NCI-H2107 treated with DMSO at 0.1 percent for 48 hours (cell line): Measurements from ENCODE around the gene TMBIM6.
"Not testable (repeated sequence)": the region's sequence is repeated elsewhere in the genome, so short reads cannot be mapped to it uniquely, and the experiment has no call there.

Experiments used
- DNase-seq: peaks from one replicate; lab custom pipeline; 2025; ENCODE audit not compliant: unreplicated experiment; lab: John Stamatoyannopoulos, UW

Gene TMBIM6, protein sequence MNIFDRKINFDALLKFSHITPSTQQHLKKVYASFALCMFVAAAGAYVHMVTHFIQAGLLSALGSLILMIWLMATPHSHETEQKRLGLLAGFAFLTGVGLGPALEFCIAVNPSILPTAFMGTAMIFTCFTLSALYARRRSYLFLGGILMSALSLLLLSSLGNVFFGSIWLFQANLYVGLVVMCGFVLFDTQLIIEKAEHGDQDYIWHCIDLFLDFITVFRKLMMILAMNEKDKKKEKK

DNA sequence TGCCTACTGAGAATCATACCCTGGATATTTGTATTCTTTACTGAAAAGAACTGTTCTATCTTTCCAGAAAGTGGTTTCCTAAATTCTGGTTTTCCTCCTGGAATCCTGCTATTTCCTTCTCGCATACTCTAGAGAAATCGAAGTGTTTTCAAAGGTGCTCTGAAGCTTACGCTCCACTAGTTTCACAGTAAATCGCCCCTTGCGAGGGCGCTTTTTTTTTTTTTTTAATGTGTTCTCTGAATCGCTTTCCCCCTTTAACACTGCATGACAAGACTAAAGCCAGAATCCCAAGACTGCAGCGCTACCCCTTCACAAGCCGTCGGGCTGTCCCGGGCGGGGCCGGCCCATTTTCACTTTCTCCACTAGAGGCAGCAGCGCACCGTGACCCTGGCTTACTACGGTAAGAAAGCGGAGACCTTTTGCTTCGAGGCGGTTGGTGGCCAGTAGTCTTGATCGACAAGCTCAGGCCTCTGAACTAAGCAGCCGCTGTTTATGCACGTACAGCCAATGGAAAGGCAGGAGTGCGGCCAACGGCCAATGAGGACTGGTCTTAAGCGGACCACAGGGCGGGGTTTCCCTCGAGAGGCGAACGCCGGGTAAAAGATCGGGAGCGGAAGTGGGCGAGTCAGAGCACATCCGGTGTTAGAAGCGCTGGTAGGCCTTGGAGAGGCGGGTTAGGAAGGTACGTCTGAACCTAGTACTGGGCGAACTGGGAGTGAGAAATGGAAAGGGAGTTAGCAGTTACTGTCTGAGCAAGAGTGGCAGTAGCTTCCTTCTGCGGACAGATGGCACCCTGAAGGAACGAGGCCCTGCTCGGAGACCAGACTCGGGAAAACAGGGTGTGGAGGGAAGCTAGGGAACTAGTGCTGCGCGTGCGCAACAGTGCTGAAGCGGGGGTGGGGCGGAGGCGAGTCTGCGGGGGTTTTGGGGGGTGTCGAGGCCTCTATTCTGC, at the start of gene TMBIM6:
TMBIM6 (plus strand) TSS at position 628 of the 952 bp plus-strand sequence. CDS start 10,937 bp downstream, outside the sequence.
- DNase-seq = peak; percentile 99

DNA sequence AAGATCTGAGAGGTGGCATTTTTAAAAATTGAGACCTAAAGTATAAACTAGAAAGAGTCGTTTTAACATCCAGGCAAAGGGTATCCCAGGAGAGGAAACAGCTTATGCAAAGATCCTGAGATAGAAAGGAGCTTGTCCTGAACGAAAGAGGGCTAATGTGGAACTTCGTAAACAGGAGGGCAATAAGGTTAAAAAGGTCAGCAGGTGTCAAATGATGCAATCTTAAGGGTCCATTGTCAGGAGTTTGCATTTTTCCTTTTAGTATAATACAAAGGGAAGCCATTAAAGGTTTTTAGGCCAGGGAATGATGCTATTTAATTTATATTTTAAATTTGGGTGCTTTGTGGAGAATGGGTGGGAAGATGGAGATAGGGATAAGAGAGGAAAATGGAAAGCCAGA, 48.5 kb upstream of the TMBIM6 start:
- no peak for DNase-seq

DNA sequence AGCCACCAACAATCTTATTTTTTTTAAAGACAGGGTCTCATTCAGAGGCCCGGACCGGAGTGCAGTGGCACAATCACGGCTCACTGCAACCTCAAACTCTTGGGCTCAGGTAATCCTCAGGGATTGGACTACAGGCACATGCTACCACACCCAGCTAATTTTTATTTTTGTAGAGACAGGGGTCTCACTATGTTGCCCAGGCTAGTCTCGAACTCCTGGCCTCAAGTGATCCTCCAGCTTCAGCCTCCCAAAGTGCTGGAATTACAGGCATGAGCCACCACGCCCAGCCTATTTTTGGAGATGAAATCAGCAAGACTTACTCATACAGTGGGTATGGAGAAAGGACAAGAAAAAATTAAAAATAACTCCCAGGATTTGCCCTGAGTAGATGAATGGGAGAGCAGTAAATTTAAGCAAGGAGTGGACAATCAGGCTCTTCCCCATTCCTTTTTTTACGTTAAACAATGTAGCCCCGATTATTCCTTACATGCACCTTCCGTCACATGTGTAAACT, 47.4 kb upstream of the TMBIM6 start:
- DNase-seq = no peak

DNA sequence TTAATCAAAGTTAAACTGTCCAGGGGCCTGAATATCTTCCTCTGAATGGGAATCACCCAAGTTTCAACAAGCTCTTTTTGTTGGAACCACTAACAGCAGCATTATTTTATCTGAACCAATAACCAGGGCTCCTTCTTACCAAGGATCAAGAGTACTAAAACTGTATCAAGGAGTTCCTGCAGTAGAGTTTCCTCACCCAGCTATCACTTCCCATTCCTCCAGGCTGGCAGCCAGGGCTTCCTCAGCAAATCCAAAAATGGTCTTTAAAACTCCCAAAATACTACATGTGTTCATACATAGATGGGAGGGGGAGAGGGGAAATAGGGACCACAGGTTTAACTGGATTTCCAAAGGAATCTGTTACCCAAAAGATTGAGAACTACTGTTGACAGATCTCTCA, 44.6 kb upstream of the TMBIM6 start:
- no peak for DNase-seq

DNA sequence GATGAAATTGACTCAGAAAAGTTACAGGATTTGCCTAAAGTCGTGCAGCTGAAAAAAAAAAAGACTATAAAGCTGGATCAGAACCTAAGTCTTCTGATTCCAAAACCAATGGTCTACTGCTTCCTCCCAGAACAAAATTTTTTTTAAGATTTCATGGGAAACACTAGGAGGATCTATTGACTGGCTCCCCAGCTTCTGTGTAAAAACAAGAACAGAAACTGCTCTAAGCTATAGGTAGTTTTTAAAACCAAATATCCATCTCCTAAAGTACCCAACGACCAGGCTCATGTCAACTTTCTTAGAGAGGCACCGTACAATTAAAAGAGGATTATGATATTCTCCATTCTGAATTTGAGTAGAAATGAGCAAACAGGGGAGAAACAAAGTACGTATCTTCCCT, 43.5 kb upstream of the TMBIM6 start:
- no peak for DNase-seq

DNA sequence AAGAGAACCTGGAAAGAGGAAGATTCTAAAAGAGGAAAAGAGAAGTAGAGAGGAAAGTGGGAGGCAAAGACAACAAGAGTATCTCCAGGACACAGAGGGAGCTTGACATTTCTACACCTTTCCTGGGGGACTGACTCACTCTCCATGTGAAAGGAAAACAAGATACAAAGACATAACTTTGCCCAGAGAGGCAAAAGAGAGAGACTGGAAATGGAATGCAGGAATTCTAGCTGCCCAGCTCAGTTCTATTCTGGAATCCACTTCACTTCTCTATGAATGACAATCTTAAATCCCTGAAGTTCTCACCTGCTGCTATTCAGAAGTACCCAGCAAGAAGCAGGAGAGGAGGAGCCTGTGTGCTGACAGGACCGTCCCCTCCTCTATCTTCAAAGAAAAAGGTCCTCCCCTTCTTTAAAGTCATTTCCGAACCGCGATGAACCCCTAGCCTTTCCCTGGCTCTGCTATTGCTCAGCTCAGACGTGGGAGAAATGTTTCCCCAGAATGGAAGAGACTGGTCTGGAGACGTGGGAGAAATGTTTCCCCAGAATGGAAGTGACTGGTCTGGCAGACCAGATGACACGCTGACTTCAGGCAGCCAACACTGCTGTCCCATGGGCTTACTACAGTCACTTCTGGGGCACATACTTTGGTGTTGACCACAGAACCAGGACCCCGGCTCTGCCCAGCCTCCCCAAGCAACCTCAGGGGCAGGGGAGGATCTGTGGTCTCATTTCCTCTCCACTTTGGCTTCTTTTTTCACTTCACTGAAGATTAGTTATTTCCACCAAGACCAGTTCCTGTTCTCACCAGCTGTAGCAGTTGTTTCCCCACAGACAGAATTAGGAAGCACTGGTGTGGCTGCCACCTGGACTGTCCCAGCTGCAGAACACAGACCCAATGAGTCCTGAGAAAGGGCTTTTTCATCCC, 42.5 kb upstream of the TMBIM6 start:
- DNase-seq = no peak

DNA sequence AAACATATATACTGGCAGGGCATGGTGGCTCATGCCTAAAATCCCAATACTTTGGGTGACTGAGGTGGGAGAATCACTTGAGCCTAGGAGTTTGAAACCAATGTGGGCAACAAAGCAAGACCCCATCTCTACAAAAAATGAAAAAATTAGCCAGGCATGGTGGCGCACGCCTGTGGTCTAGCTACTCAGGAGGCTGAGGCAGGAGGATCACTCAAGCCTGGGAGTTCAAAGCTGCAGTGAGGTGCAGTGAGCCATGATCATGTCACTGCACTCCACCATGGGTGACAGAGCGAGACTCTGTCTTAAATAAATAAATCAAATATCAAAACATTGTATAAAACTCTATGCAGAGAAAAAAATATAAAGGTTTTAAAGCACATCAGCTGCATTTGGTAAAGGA, 39.3 kb upstream of the TMBIM6 start:
- DNase-seq = no peak

DNA sequence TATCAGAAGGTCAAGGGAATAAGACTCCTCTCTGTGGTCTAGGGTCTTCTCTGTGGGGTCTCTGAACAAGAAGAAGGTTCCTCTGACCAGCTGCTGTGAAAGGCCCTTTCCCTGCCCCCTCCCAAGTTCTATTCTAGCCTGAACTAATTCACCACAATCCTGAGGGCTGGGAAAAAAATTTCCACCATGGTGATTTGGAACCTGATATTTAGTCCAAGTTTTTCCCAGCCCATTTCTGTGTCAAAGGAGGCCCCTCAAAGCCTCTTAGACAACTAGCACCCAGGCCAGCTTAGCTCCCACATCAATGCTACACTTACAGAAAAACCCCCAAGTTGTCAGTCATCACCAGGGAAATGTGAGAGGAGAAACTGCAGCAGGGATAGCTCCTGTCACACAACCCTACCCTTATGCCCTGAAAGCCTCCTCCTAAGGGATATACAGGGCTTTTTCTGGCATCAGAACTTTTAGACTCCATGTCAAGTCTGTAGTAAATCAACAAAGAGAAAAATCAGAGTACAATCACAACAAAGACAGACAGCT, 38.6 kb upstream of the TMBIM6 start:
- DNase-seq = no peak

DNA sequence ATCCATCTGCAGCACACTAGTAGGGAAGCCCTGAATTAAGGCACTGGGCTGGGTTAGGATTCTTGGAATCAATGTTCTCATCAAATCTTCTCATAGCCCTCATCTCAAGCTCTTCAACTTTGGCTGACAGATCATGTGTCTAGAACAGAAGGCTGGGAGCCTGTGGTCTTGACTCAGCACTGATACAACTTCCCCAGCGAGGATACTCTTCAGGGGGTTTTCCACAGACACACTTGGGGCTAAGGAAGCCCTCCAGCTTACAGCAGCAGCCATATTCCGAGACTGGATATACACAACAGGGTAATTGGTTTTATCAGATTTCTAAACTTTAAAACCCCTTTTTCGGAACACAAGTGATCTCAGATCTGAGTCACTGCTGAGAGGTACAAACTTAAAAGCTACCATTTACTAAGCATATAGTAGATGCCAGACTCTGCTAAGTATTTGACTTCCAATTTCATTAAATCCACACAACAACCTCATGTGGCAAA, 37.7 kb upstream of the TMBIM6 start:
- DNase-seq = no peak

DNA sequence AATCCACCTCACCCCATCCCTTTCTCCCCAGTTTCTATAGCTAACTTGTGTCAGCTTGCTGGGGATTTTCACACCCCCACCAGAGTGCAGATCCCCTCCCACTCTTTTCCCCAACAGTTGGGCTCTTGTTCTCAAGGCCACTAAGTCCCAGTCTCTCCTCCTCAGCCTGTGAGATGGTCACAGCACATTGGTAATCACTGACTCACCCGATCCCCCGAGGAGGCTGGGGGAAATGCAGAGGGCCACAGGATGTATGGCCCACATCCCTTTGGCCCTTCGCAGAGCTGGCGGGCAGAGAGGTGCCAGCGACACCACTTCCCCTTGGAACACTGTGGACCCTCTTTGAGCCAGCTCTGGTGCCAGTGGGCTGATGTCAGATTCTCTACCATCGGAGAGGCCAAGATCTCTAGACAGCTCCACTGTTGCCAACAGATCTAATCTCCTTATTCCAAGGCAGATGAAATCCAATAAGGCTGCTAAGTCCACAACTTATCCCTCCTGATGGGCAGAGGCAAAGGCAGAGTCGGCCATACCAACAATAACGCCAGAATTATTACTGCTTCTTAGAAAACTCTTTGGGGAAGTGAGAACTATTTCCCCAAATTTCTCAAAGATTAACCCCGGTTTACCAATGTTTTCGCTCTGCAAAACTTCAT, 35.8 kb upstream of the TMBIM6 start:
- DNase-seq = no peak

DNA sequence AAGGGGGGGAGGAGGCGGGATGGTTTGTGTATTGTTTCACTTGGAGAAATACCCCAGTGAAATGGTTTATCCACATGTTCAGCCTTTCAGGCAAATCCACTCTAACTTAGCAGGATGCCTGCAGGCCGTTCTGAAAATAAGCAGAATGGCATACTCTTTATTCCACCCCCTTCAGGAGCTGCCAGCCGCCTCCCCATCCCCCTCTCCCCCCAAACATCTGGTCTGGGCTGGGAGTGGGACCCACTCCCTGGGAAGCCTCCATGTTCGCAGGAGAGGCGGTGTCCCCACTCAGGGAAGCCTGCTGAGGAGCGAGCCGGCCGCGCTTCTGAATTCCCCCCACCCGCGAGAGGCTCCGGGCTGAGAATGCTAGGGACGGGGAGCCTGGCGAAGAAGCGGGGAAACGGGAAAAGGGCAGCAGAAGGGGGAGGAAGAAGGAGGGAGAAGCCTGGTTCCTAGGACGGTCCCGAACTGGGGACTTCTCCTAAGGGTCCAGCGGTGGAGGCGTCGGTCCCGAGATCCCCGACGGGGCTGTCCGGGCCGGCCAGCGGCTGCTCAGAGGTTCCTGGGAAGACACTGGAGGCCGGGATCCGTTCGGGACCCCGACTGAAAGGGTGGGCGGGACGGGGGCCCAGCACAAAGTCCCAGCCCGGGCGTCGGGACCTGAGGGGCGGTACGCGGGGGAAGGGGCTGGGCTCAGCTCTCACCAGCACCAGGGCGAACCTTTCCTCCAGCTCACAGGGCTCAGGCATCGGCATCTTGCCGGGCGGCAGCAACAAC, 34.8 kb upstream of the TMBIM6 start:
- DNase-seq = no peak

DNA sequence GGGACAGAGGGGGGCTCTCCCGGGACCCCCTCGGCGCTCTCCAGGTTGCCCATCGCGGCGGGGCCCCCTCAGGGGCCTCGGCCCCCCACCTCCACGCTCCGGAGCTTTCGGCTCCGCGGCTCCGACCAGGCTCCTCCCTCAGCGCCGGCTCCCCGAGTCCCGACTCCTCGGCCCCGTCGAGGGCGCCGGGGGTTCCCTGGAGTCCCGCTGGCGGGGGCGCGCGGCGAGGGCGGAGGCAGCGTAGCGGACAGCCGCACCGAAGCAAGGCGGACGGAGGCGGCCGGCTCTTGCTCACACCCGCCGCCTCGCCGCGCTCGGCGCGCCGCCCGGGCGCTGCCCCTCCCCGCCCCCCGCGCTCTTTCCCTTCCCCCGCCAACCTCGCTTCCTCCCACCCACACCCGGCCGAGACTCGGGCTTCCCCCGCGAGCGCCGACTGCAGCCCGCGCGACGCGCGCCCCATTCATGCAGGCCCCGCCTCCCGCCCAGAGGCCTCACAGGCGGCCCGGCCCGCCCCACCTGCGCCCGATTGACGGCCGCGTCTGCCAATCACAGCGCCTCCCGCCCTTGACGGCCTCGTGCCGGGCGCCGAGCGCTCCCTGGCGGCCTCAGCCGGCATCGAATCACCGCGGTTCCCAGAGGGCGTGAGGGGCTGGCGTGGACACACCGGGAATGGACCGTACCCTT, 34.1 kb upstream of the TMBIM6 start, which contains the start of gene FMNL3:
FMNL3 (minus strand) TSS at position 278 of the 684 bp plus-strand sequence; CDS start at position 53, 225 bp downstream.
- DNase-seq = peak; percentile 87

DNA sequence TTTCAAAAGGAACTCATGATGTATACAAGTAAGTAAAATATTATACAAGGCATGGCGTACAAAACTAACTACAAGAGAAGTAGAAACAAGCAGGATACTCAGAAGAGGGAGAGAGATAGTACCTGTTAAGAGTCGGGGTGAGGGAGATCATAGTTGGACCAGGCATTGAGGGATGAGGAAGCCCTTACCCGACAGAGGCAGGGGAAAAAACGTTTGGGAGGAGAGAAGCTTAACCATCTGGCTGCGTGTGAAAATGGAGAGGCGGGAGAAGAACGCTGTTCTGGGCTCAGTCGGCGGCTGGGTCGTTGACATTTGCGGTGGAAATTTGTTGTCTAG, 33.6 kb upstream of the TMBIM6 start:
- no peak for DNase-seq

DNA sequence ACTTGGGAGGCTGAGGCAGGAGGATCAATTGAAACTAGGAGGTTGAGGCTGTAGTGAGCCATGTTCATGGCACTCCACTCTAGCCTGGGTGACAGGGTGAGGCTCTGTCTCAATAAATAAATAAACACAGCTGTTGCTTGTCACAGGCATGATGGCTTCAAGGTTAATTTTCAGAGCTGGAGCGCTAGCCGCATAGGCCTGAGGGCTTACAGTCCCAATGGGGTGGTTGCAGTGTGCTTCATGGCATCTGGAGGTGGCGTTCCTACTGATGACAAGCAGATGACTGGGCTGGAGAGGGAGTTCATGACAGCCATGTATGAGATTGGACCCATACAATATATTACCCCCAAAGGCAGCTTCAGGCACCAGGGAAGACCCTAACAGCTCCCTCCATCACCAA, 32.5 kb upstream of the TMBIM6 start:
- DNase-seq = no peak

DNA sequence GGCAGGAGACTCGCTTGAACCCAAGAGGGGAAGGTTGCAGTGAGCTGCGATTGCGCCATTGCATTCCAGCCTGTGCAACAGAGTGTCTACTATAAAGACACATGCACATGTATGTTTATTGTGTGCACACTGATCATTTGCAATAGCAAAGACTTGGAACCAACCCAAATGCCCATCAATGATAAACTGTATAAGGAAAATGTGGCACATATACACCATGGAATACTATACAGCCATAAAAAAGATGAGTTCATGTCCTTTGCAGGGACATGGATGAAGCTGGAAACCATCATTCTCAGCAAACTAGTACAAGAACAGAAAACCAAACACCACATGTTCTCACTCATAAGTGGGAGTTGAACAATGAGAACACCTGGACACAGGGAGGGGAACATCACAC, 27.4 kb upstream of the TMBIM6 start:
- not testable (repeated sequence) for DNase-seq

DNA sequence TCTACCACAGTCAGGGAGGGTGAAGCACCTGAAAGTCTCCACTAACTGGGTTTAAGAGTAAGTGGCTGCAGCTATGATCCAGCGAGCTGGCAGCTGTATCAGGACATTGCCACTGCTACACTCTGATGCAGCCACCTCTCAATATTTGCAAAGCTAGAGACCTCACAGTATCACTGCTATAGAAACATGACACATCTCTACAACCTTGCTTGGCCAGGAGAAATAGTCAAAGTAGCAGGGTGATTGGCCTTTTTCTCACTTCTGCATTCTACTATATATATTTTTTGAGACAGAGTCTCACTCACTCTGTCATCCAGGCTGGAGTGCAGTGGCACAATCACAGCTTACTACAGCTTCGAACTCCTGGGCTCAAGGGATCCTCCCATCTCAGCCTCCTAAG, 24.8 kb upstream of the TMBIM6 start:
- DNase-seq = no peak

DNA sequence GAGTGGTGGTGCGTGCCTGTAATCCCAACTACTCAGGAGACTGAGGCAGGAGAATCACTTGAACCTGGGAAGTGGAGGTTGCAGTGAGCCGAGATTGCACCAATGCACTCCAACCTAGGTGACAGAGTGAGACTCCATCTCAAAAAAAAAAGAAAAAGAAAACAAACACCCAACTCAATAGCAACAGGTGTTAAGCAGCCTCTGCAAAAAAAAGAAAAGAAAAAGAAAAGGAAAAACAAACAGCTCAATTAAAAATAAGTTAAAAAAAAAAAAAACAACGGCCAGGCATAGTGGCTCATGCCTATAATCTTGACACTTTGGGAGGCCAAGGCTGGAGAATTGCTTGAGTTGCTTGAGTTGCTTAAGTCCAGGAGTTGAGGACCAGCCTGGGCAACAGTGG, 23.6 kb upstream of the TMBIM6 start:
- not testable (repeated sequence) for DNase-seq

DNA sequence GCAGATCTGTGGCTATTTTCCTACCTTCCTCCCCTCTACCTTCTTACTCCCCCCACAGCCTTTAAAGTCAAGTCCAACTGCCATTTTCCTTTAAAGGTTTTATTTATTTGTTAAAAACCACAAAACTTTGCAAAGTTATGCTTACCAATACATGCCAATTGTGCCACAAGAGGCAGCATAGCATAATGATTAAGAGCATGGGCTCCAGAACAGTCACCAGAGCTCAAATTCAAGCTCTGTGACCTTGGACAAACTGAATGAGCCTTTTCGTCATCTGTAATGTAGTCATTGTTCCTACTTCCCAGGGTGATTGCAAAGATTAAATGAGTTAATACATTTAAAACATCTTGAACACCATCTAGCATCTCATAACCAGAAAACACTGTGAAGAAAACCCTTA, 21.1 kb upstream of the TMBIM6 start:
- DNase-seq = no peak

DNA sequence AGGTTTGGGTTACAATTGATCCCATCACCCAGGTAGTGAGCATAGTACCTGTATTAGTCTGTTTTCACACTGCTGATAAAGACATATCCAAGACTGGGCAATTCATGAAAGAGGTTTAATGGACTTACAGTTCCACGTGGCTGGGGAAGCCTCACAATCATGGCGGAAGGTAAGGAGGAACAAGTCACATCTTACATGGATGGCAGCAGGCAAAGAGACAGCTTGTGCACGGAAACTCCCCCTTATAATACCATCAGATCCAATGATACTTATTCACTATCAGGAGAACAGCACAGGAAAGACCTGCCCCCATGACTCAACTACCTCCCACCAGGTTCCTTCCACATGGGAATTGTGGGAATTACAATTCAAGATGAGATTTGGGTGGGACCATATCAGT, 20.0 kb upstream of the TMBIM6 start:
- not testable (repeated sequence) for DNase-seq
